Liver (tissue), 9 donors: ENCODE results near the gene MYH11. TPM values are rescaled to one million over a fixed set of nuclear protein-coding genes. Genes with fewer than 3 reads are reported as not detected.

ENCODE experiments used
- DNase-seq: peaks from one replicate; pipeline ENCODE4 v3.0.0-alpha.2; 2017; ENCODE audit warnings: low spot score
- H3K27ac ChIP-seq, 2 donors: one replicate each; pipeline ENCODE4 v1.7.0; 2013; ENCODE audit warnings: inconsistent platforms in 2 of 2, low read length in 2 of 2, control low read depth in 1 of 2, low read depth in 1 of 2, mild to moderate bottlenecking in 1 of 2
- H3K27me3 ChIP-seq, 4 donors: one replicate each; pipeline versions ENCODE4 v1.6.1 to v1.7.0; 2013; ENCODE audit warnings: low read length in 3 of 4, inconsistent platforms in 1 of 4, mild to moderate bottlenecking in 1 of 4, moderate library complexity in 1 of 4; ENCODE audit not compliant: control insufficient read depth in 4 of 4, insufficient read depth in 4 of 4
- H3K36me3 ChIP-seq, 4 donors: one replicate each; pipeline versions ENCODE4 v1.6.1 to v1.7.0; 2013; ENCODE audit warnings: low read length in 3 of 4, mild to moderate bottlenecking in 3 of 4, low read depth in 1 of 4, moderate library complexity in 1 of 4; ENCODE audit not compliant: control insufficient read depth in 4 of 4, insufficient read depth in 3 of 4
- H3K4me1 ChIP-seq, 4 donors: one replicate each; pipeline versions ENCODE4 v1.6.1 to v1.7.0; 2013; ENCODE audit warnings: low read length in 3 of 4, mild to moderate bottlenecking in 3 of 4, moderate library complexity in 1 of 4; ENCODE audit not compliant: control insufficient read depth in 4 of 4, insufficient read depth in 4 of 4
- H3K4me3 ChIP-seq, 3 donors: one replicate each; pipeline versions ENCODE4 v1.6.1 to v1.7.0; 2013; ENCODE audit warnings: low read length in 3 of 3, control low read depth in 1 of 3, low read depth in 1 of 3, mild to moderate bottlenecking in 1 of 3
- H3K9ac ChIP-seq, 2 donors: one replicate each; pipeline ENCODE4 v1.7.0; 2013; ENCODE audit warnings: low read length in 2 of 2, mild to moderate bottlenecking in 2 of 2, moderate library complexity in 2 of 2, control low read depth in 1 of 2, low read depth in 1 of 2
- H3K9me3 ChIP-seq, 4 donors: one replicate each; pipeline versions ENCODE4 v1.6.1 to v1.7.0; 2013; ENCODE audit warnings: low read length in 3 of 4; ENCODE audit not compliant: control insufficient read depth in 4 of 4
- EGR1 ChIP-seq, 2 donors: IDR thresholded peaks; 2 replicates each; pipeline ENCODE4 v1.6.1; 2016 to 2018; ENCODE audit warnings: antibody characterized with exemption in 2 of 2, low read depth in 2 of 2
- FOXA1 ChIP-seq: IDR thresholded peaks from 2 replicates; pipeline ENCODE4 v1.6.1; 2016; ENCODE audit warnings: antibody characterized with exemption
- FOXA2 ChIP-seq: IDR thresholded peaks from 2 replicates; pipeline ENCODE4 v1.6.1; 2016; ENCODE audit warnings: antibody characterized with exemption
- GABPA ChIP-seq, 2 donors: IDR thresholded peaks in 1 of 2; conservative IDR thresholded peaks in 1 of 2; 2 replicates each; pipeline ENCODE4 v1.6.1; 2016; ENCODE audit warnings: antibody characterized with exemption in 2 of 2, mild to moderate bottlenecking in 1 of 2, moderate library complexity in 1 of 2
- HNF4A ChIP-seq, 2 donors: conservative IDR thresholded peaks; 2 replicates each; pipeline ENCODE4 v1.6.1; 2016; ENCODE audit warnings: antibody characterized with exemption in 2 of 2, mild to moderate bottlenecking in 2 of 2
- HNF4G ChIP-seq: IDR thresholded peaks from 2 replicates; pipeline ENCODE4 v1.6.1; 2016; ENCODE audit warnings: antibody characterized with exemption
- JUND ChIP-seq, 2 donors: IDR thresholded peaks; 2 replicates each; pipeline ENCODE4 v1.6.1; 2016; ENCODE audit warnings: antibody characterized with exemption in 2 of 2
- NR2F2 ChIP-seq: IDR thresholded peaks from 2 replicates; pipeline ENCODE4 v1.6.1; 2016; ENCODE audit warnings: antibody characterized with exemption
- RAD21 ChIP-seq, 2 donors: IDR thresholded peaks; 2 replicates each; pipeline ENCODE4 v1.6.1; 2016; ENCODE audit warnings: antibody characterized with exemption in 2 of 2, mild to moderate bottlenecking in 2 of 2
- RXRA ChIP-seq, 2 donors: IDR thresholded peaks; 2 replicates each; pipeline ENCODE4 v1.6.1; 2017 to 2018; ENCODE audit warnings: antibody characterized with exemption in 2 of 2, mild to moderate bottlenecking in 1 of 2
- SP1 ChIP-seq: IDR thresholded peaks from 2 replicates; pipeline ENCODE4 v1.6.1; 2018; ENCODE audit warnings: antibody characterized with exemption, mild to moderate bottlenecking
- TAF1 ChIP-seq: conservative IDR thresholded peaks from 2 replicates; pipeline ENCODE4 v1.6.1; 2016; ENCODE audit warnings: antibody characterized with exemption, mild to moderate bottlenecking
- YY1 ChIP-seq: IDR thresholded peaks from 2 replicates; pipeline ENCODE4 v1.6.1; 2016; ENCODE audit warnings: antibody characterized with exemption, mild to moderate bottlenecking
- WGBS: extraction: QIAGEN DNeasy Blood & Tissue Kit; methylation state at CpG from one replicate; pipeline ENCODE4 v1.1.7; 2013; 5-methylcytosine and 5-hydroxymethylcytosine counted together
- polyA plus RNA-seq, 2 donors: library from polyadenylated mRNA; stranded (reverse) in 1 of 2; unstranded in 1 of 2; fragments of 200-250 nt in 1 of 2; fragments of >200 nt in 1 of 2; fragmentation: Nextera tagmentation in 1 of 2; extraction: Ambion mirVana in 1 of 2; gene quantifications; one replicate each; pipeline versions ENCODE4 v1.2.1 to v1.2.3, GENCODE V29; 2013 to 2015
- total RNA-seq, 2 donors: library from RNA; depleted of rRNA; stranded (reverse); fragments of >200 nt; gene quantifications; one replicate each; pipeline ENCODE4 v1.2.3, GENCODE V29; 2014
- TF ChIP-seq, protein P1 (sequence below): IDR thresholded peaks from 2 replicates; pipeline ENCODE4 v1.6.1; 2016; ENCODE audit warnings: antibody characterized with exemption
- TF ChIP-seq, protein P2 (sequence below): fragments of 150-350 bp; IDR thresholded peaks from 2 replicates; pipeline ENCODE4 v1.5.1; 2017; ENCODE audit warnings: improper control_type of control experiment, low read depth, low read length; ENCODE audit not compliant: missing input control
- TF ChIP-seq, protein P3 (sequence below): IDR thresholded peaks from 2 replicates; pipeline ENCODE4 v1.6.1; 2016; ENCODE audit warnings: antibody characterized with exemption
- TF ChIP-seq, protein P4 (sequence below): IDR thresholded peaks from 2 replicates; pipeline ENCODE4 v1.6.1; 2016; ENCODE audit warnings: antibody characterized with exemption
- TF ChIP-seq, protein P5 (sequence below): IDR thresholded peaks from 2 replicates; pipeline ENCODE4 v1.6.1; 2016; ENCODE audit warnings: antibody characterized with exemption, mild to moderate bottlenecking
- donor health status: healthy.
- donor health status: healthy.
- donor health status: healthy.
- donor health status: healthy.
- donor health status: healthy.

MYH11 gene
- total and polyA plus RNA-seq, 4 donors = 0.51 to 33.7 (median 4.0) TPM

DNA sequence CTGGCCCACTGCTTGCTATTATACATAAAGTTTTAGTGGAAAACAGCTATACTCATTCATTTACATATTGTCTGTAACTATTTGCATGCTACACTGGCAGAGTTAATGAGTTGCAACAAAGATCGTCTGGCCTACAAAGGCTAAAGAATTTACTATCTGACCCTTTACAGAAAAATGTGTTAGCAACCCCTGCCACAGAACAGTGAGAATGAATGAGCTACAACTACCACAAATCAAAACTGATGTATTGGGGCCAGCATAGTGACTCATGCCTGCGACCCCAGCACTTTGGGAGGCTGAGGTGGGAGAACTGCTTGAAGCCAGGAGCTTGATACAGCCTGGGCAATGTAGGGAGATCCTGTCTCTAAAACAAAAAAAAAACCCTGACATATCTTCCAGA lies 92.7 kb downstream of the MYH11 start:
- Histone ChIP-seq H3K27ac (no peak overlapping the region), H3K4me3 (no peak overlapping the region), H3K9me3 (no peaks in the 10 kb centered on the region), H3K27me3 (no peaks in the 10 kb centered on the region), H3K4me1 (no peaks in the 10 kb centered on the region), H3K36me3 (no peaks in the 10 kb centered on the region), H3K9ac (no peak overlapping the region)
- no peak for DNase-seq
- TF ChIP-seq NR2F2 = no peak
- no peak for TF ChIP-seq YY1
- TF ChIP-seq SP1 = no peak
- no peak for TF ChIP-seq HNF4A (conservative IDR thresholded peaks at IDR 0.05)
- TF ChIP-seq, protein P1, sequence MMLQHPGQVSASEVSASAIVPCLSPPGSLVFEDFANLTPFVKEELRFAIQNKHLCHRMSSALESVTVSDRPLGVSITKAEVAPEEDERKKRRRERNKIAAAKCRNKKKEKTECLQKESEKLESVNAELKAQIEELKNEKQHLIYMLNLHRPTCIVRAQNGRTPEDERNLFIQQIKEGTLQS = no peak
- TF ChIP-seq FOXA1 = no peak
- TF ChIP-seq, protein P2, sequence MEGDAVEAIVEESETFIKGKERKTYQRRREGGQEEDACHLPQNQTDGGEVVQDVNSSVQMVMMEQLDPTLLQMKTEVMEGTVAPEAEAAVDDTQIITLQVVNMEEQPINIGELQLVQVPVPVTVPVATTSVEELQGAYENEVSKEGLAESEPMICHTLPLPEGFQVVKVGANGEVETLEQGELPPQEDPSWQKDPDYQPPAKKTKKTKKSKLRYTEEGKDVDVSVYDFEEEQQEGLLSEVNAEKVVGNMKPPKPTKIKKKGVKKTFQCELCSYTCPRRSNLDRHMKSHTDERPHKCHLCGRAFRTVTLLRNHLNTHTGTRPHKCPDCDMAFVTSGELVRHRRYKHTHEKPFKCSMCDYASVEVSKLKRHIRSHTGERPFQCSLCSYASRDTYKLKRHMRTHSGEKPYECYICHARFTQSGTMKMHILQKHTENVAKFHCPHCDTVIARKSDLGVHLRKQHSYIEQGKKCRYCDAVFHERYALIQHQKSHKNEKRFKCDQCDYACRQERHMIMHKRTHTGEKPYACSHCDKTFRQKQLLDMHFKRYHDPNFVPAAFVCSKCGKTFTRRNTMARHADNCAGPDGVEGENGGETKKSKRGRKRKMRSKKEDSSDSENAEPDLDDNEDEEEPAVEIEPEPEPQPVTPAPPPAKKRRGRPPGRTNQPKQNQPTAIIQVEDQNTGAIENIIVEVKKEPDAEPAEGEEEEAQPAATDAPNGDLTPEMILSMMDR = no peak
- no peak for TF ChIP-seq GABPA (IDR thresholded peaks at IDR 0.05 in 1 of 2, conservative IDR thresholded peaks at IDR 0.05 in 1 of 2)
- no peak for TF ChIP-seq FOXA2
- TF ChIP-seq, protein P3, sequence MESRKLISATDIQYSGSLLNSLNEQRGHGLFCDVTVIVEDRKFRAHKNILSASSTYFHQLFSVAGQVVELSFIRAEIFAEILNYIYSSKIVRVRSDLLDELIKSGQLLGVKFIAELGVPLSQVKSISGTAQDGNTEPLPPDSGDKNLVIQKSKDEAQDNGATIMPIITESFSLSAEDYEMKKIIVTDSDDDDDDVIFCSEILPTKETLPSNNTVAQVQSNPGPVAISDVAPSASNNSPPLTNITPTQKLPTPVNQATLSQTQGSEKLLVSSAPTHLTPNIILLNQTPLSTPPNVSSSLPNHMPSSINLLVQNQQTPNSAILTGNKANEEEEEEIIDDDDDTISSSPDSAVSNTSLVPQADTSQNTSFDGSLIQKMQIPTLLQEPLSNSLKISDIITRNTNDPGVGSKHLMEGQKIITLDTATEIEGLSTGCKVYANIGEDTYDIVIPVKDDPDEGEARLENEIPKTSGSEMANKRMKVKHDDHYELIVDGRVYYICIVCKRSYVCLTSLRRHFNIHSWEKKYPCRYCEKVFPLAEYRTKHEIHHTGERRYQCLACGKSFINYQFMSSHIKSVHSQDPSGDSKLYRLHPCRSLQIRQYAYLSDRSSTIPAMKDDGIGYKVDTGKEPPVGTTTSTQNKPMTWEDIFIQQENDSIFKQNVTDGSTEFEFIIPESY = no peak
- TF ChIP-seq, protein P4, sequence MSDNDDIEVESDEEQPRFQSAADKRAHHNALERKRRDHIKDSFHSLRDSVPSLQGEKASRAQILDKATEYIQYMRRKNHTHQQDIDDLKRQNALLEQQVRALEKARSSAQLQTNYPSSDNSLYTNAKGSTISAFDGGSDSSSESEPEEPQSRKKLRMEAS = no peak
- no peak for TF ChIP-seq RXRA (IDR thresholded peaks at IDR 0.05)
- TF ChIP-seq RAD21 (IDR thresholded peaks at IDR 0.05) = no peak
- TF ChIP-seq TAF1 = no peak
- TF ChIP-seq HNF4G = no peak
- no peak for TF ChIP-seq EGR1 (IDR thresholded peaks at IDR 0.05; ENCODE audit: low read depth in 2 of 2)
- WGBS = 63% methylated on average over 2 of the region's 2 CpGs

DNA sequence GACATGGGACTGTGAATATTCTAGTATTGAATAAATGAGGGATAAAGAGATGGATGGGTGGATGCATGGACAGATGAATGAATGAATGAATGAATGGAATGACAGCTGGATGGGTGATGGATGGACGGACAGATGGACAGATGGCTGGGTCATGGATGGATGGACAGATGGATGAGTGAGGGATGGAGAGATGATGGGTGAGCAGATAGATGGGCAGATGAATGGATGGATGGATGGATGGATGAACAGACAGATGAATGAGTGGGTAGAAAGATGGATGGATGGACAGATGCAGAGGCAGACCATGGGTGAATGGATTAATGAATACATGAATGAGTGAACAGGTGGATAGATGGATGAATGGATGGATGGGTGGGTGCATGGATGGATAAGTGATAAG lies 96.7 kb downstream of the MYH11 start:
- Histone ChIP-seq H3K4me1 (no peaks in the 10 kb centered on the region), H3K36me3 (no peaks in the 10 kb centered on the region), H3K27ac (no peak overlapping the region), H3K9ac (no peak overlapping the region), H3K9me3 (no peaks in the 10 kb centered on the region), H3K27me3 (no peaks in the 10 kb centered on the region), H3K4me3 (no peak overlapping the region)
- 69% methylated on average over 1 of the region's 1 CpG for WGBS
- TF ChIP-seq FOXA2 (no peak), NR2F2 (no peak), GABPA (IDR thresholded peaks at IDR 0.05 in 1 of 2, conservative IDR thresholded peaks at IDR 0.05 in 1 of 2) (no peak), SP1 (no peak), TAF1 (no peak), HNF4A (conservative IDR thresholded peaks at IDR 0.05) (no peak), HNF4G (no peak), JUND (IDR thresholded peaks at IDR 0.05) (no peak)
- TF ChIP-seq, protein P5, sequence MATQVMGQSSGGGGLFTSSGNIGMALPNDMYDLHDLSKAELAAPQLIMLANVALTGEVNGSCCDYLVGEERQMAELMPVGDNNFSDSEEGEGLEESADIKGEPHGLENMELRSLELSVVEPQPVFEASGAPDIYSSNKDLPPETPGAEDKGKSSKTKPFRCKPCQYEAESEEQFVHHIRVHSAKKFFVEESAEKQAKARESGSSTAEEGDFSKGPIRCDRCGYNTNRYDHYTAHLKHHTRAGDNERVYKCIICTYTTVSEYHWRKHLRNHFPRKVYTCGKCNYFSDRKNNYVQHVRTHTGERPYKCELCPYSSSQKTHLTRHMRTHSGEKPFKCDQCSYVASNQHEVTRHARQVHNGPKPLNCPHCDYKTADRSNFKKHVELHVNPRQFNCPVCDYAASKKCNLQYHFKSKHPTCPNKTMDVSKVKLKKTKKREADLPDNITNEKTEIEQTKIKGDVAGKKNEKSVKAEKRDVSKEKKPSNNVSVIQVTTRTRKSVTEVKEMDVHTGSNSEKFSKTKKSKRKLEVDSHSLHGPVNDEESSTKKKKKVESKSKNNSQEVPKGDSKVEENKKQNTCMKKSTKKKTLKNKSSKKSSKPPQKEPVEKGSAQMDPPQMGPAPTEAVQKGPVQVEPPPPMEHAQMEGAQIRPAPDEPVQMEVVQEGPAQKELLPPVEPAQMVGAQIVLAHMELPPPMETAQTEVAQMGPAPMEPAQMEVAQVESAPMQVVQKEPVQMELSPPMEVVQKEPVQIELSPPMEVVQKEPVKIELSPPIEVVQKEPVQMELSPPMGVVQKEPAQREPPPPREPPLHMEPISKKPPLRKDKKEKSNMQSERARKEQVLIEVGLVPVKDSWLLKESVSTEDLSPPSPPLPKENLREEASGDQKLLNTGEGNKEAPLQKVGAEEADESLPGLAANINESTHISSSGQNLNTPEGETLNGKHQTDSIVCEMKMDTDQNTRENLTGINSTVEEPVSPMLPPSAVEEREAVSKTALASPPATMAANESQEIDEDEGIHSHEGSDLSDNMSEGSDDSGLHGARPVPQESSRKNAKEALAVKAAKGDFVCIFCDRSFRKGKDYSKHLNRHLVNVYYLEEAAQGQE = no peak
- no peak for DNase-seq
